GM18517 (cell line): ENCODE data around the gene HOXB1.

Experiments used
- ATAC-seq: cut with Tn5 transposase; IDR thresholded peaks from one replicate; pipeline ENCODE4 v1.9.1; 2021; ENCODE audit warnings: mild to moderate bottlenecking, moderate library complexity; ENCODE audit not compliant: unreplicated experiment

HOXB1 gene

DNA sequence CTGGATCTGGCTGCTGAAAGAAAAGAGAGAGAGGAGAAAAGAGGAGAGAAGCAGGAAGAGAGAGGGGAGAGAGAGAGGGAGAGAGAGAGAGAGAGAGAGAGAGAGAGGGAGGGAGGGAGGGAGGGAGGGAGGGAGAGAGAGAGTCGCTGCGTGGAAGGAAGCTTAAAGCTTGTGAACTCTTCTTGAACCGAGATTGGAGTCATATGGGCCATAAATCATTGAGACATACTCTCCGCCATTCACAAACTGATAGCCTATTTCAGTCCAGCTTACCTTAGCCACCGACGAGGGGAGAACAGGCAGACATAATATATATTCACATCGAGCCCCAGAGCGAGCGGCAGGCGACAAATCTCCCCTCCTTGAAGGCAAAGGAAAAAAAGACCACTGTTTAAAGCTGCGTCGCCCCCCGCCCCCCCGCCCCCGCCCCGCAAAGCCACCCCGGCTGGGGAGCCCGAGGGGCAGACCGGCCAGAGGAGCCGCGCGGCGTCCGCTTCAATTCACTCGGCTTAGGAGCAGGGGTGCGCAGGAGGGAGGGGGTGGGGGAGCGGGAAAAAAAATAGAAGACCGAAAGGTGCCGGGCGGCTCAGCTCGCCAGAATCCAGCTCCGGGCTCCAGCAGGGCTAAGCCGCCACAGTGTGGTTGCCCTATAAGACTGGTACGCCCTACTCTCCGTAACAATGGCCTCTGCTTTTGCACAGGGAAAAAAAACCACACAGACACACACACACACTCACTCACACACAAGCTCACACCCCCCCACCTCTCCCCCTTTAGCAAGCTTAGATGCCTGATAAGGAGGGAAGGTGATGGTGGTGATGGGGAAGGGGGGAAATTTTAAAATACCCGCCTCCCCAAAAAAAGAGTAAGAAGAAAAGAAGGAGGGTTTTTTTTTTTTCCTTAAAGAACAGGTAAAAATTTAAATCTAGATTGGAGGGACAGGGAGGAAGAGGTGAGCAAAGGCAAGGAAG, 24.7 kb upstream of the HOXB1 start:
- ATAC-seq: no peak

DNA sequence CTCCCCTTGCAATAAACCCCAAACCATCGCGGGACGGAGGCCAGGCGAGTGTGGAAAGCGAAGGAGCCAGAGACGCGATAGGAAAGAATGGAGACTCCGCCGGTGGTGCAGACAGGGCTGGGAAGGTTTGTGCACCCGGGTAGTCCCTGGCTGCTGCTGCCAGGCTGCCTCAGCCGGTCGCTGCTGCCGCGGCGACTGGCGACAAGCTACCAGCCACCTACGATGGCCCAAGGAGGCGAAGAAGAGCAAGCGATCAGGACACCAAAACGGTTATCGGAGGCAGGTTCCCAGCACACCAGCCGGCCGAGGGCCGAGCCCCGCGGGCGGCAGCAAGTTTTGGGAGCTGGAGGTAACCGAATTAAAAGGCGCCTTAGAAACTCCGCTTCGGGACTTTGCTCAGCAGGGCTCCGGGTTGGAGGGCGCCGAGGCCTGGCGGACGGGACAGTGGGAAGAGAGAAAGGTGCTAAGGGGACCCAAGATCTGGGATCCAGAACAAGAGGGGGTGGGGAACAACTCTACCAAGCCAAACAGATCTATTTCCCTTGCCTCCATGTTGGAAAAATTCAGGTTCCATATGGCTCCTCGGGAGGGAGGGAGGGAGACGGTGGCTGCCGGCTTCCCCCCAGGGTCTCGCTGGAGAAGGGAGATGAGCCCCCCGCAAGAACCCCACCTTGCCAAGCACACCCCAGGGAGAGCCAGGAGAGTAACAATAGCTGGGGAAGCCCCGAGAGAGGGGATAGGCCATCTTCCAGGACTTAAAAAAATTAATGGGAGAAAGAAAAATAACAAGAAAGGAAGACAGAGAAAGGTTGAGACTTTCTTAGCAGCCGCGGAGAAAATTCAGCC, 23.8 kb upstream of the HOXB1 start:
- ATAC-seq: no peak

DNA sequence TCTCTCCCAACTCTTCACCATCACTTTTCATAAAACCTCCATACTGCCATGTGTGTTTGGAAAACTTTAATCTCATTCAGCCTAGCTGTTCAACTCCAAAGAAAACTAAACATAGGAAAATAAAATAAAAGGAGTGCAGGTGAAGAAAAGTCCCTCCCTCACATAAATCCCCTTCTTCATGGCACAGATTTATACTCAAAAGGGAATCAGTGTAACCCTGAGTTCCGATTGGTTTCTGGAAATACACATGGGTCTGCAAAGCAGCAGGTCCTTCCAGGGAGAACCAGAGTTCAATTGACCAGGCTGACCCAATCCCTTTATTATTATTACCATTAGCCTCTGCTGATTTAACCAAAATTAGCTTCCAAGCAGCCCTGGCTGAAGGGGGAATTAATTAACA, 23.0 kb upstream of the HOXB1 start:
- ATAC-seq: no peak

DNA sequence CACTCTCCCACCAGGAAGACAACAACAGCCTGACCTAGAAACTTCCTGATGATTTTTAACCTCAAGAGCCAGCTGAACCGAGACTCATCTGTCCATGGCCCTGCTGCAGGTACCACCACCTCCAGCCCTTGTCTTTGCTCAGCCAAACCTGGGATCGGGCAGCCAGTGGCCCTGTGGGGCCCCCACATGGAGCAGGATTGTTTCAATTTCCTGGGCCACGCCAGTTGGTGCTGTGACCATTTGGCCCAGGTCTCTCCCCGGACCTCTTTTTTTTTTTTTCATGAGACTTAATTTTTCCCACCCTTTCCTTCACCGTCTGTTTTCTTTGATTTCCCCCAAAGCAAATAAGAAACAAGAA, 22.4 kb upstream of the HOXB1 start:
- no peak for ATAC-seq

DNA sequence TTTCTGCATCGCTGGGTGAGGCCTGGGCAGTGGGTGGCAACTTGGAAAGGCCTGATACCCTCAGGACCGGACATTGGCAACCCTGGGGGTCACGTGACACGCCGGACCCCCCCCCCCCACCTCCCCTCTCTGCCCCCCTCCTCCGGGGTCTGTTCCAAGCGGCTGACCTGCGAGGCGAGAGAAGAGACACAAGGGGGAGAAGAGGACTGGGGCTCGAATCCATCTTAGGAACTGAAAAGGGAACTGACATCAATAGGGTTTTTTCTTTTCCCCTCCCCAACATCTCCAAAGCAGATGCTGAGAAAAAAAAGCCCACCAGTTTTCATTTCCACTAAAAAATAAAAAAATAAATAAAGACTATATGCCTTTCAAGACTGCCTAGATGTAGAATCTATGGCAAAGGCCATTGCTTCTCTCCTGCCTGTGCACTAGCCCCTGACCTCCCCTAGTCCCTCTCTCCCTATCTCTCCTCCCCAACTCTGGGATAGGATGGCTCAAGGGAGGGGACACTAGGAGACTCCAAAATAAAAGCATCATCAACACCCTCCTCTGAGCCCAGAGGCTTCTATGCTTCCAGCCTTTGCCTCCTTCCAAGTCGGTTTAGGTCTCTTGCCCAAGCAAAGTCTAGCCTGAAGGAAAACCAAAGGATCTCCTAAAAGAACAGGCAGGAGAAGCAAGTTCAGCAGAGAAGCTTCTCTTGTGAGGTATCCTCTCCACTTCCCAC, 21.8 kb upstream of the HOXB1 start:
- no peak for ATAC-seq

DNA sequence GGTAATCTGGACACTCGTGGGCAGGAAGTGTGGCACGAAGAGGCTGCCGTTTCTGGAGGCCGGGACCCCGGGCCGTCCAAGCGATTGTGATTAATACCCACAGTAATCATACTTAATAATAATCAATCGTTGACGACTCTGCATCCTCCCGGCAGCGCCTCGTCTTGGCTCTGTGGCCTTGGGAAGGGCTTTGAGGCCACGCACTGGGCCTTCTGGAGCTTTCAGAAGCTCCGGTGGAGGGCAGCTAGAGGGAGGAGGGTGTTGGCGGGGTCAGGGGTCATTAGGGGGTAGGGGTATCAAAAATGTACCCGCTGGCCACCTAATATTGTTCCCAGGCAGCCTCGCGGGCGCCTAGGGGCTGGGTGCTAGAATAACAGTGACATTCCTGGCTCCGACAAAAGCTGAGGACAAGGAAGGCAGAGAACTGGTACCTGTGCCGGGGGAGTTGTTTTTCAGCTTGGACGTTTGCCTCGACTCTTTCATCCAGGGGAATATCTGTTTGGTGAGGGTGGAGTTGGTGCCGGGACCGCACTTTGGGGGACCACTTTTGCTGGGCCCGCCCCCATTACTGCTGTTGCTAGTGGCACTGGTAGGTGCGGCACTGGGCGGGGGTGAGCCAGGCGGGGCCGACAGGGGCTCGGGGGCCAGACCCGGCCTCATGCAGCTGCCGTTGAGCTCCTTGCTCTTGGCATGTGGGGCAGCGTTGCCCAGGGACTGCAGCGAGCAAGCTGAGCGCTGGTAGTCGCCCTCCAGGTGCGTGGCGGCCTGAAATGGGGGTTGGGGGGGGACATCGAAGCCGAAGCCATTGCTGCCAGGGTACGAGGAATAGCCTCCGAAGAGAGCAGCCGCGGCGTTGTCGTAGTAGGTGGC, 21.0 kb upstream of the HOXB1 start:
- ATAC-seq: no peak

DNA sequence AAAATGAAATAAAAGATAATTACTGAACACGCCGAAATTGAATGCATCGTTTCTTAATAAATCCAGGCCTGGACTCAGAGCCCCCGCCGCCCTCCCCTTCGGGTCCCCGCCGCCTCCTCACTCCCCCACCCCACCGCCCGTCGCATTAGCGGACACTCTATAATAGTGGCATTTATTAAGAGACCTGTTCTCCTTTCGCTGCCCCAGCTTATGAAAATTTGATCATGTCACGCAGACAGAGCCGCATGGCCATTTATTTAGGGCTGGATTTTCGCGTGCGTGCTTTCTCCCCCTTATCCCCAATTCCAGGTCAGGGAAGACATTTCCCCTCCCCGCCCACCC, 20.4 kb upstream of the HOXB1 start:
- no peak for ATAC-seq

DNA sequence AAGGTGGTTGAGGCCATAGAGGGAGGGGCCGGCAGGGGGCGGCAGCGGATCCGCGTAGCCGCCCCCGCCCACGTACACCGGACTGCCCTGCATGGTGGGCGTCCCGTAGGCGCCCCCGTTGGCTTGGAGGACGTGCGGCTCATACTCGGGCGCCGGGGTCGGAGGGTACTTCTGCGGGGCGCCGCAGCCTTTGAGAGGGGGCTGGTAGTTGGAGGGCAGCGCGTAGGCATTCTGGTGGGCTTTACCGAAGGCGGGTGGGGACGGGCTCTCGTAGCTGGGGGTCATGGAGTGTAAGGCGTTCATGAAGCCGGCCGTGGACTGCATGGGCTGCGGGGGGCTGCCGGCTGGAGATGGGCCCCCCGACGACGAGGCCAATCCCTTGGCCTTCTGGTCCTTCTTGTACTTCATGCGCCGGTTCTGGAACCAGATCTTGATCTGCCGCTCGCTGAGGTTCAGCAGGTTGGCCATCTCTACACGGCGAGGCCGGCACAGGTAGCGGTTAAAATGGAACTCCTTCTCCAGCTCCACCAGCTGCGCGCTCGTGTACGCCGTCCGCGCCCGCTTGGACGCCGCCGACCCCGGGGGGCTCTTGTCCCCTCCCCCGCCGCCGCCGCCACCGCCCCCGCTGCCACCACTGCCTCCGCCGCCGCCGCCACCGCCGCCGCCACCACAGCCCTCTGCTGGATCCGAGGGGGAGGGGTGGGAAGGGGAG, 19.8 kb upstream of the HOXB1 start:
- ATAC-seq: no peak

DNA sequence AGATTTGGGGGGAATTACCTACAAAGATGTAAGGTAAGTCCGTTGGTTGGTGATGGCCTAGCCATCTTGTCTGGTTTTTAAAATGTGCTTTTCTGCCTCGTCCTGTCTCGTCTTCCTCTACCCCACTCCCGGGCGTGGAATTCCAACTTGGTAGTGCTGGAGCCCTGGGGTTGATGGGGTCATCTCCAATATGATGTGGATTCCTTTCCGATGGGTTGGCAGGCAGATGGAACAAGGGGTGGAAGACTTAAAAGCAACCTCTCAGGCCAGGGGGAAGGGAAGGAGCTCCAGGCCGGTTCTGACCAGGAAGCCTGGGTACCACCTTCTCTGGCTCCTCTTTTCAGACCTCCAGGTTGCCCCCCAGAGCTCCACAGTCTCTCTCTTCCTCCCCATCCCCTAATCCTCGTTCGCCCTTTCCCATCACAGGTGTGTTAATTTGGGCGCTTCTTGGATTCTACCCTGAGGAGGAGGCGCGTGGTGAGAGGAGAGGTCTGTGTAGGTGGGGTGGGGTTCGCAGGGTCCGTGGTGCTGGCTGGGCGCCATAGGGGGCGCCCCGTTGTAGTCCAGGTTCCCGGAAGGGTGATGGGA, 19.2 kb upstream of the HOXB1 start:
- no peak for ATAC-seq

DNA sequence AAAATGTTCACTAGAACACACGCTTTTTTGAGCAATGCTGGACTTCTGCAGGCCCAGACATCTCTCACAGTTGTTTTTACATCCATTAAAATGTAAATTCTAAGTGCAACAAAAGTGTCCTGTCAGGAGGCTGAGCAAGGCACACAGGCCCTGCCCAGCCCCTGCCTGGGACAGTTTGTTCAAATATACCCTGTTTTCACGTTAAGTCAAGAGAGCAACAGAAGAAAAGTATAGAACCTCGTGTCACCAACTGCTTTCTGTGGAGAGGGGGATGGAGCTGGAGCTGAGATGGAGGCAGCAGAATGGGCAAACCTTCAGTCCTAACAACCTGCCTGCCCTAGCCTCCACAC, 18.4 kb upstream of the HOXB1 start:
- no peak for ATAC-seq

DNA sequence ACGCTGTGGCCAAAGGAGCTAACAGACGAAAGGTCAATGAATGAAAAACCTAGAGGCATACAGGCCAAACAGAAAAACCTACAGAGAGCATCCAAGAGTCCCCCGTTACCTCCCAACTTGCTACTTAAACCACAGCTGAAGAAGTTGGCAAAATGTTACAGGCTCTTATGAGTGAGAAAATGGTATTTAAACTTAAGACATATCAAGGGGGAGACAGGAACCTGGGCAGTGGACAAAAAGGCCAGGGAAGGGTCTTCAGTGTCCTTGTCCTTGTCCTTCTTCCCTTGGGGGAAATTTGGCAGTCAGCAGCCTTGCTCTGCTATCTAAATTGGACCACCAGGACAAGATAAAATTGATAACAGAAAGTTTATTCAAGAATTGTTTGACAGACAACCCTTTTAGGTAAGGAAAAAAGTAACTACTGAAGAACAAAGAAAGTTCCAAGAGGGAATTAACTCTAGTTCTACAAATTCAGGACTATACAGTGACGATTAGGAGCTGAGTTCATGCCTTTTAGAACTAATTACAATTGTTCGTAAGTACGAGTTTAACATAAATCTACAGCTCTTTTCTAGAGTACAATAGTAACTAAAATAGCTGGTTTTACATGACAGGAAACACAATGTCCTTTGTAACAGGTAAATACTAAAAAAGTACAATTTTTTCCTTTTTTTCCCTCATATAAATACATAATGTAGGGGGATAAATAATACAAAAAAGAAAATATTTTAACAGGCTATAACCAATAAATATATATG, 17.9 kb upstream of the HOXB1 start:
- ATAC-seq: no peak

DNA sequence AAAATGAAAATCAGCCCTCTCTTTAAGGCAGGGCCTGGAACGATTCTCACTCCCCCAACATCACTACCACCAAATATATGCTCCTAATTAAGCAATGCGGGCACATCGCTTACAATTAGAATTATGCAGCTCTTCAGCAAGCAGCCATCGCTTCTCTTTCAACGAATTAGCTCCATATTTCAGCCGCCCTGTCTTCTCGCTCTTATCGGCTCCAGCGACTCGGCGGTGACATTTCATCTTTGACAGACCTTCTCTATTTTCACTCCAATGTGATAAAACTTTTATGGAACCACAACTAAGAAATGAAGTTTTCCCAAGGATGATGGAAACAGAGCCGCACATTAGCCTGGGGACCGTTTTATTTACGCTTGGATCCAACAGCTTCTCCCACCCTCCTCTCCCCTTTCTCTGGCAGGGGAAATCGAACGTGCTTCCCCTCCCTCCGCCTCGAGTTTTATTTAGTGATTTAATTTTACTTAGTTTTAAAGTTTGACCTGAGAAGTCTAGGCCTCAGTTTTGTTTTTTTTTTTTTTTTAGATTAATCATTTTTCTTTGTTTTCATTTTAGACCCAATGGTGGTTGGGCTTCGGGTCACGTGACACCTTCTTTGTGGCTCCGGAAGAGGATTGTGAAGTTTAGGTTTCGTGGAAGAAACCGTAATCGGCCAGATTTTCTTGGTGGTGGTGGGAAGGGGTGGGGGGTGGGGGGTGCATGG, 17.2 kb upstream of the HOXB1 start:
- no peak for ATAC-seq

DNA sequence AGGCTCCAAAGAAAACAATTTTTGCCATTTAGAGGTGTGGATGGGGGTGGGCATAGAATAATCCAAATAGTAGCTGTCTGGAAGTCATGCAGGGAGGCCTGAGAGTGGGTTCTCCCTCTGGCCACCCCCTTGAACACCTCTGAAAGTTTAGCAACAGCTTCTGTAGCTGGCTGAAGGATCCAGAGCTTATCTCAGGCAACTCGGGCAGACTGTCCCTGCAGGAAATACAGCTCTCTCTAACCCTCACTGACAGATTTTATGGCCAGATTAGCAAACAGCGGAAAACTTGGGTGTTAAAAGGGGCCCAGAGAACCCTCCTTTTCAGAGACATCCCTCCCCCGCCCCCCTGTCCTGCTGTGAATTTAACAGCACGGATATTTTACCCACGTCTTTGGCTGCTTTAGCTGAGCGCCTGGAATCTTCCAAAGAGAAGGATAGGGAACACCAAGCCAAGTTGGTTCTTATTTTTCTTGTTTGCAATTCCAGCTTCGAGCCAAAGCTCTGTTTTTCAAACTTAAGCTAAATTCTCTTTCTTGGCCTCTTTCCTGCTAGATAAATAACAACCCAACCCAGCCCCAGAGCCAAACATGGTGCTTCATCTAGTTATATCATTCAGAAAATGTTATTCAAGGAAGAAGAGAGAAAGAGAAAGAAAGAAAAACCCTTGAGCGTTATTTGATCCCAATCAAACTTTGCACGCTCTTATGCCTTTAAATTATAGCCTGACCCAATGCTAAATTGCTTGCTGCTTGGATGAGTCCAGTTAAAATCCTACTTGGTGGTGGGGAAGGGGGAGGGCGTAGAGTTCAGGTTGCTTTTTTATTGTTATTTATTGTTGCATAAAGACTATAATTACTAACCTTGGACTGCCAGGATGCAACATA, 16.4 kb upstream of the HOXB1 start:
- no peak for ATAC-seq

DNA sequence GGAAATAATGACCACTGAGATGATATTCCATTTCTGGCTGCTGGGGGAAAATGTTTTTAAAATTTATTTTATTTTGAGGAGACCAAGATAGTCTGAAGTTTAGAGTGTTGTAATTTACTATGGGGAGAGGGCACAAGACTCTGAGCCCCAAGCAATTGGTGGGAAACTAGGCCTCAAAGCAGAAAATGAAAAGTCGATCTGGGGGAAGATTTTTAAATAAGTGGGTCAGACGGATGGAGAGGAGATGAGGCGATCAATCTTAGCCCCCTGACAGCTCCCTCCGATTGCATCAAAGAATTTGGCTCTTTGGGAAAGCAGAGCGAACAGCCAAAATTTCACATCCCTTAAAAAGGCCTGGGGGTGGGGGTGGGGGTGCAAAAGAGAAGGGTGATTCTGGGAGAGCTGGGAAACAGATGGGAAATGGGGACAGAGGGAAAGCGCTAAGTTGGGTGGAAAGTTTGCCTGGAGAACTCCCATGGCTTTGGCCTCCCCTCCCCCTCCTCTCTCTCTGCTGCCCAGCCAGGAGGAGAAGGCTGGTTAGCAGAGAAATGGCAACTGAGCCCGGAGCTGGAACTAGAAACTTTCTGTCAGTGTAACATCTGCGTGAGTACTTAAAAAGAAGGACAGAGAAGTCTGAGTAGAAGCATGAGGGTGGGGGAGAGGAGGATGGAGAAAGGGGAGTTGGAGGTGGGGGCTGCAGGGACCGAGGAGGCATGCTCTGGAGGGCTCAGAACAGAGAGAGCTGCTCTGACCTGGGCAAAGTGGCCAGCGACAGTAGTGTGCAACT, 15.5 kb upstream of the HOXB1 start:
- ATAC-seq: no peak

DNA sequence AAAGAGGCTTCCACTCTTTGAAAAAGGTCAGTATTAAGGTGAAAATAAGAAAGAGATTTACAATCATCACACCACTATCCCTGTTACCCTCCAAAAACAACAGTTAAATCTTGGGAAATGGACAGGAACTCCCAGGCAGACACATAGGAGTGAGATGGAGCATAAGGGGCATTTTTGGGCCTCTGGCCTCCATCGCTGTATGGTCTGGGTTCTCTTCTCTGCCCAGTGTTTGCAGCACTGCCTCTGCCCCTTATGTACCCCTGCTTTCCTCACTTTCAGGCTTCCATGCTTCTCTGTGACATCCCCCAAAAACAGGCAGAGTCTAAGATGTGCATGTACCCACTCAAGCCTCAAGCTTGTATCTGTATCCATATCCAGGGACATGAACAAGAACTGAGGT, 14.7 kb upstream of the HOXB1 start:
- ATAC-seq: no peak

DNA sequence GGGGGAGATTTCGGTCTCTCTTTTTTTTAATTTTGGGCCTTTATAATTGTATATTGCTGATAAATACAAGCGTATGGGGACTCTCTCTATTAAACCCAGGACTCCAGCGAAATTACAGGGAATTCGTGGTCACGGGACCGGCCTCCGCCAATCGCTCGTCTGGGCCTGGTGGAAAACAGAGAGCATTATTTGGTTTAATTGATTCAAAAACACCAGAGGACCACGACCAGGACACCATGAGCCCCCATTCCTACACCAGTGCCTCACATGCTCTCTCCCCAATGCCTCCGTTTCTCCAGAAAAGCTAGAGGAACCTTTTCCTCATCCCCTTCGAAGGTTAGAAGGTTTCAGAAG, 14.2 kb upstream of the HOXB1 start, which contains the start of gene HOXB2:
Gene HOXB2, minus strand, starts transcription at position 88 of the 354 bp plus-strand sequence. CDS start 198 bp downstream, outside the sequence.
- ATAC-seq: no peak
